ENCODE data around the gene EIF1AD. TPM values are rescaled to one million over a fixed set of nuclear protein-coding genes. Genes with fewer than 3 reads are reported as not detected.

Gene EIF1AD
- total and polyA plus RNA-seq, 2 experiments from 2014 or later, result 16.1 to 32.1 TPM

DNA sequence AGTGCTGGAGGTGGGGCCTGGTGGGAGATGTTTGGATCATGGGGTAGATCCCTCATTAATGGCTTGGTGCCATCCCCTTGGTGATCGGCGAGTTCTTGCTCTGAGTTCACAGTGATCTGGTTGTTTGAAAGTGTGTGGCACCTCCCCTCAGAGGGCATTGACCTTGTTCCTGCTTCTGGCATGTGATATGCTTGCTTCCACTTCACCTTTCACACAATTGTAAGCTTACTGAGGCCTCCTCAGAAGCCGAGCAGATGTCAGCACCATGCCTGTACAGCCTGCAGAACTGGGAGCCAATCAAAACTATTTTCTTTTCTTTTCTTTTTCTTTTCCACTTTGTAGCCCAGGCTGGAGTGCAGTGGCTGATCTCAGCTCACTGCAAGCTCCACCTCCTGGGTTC is 35.4 kb upstream of the EIF1AD start:
- no peak for DNase-seq (ENCODE audit: low spot score)
- no peak for TF ChIP-seq EZH2 (IDR thresholded peaks at IDR 0.05; ENCODE audit: low read depth, unreplicated experiment)
- H3K4me1 ChIP-seq (ENCODE audit: insufficient read depth), result no peaks in the 10 kb centered on the region
- no peak overlapping the region for H3K4me2 ChIP-seq
- H3K36me3 ChIP-seq (ENCODE audit: insufficient read depth), result no peaks in the 10 kb centered on the region
- H3K9me3 Mint-ChIP-seq, result peaks cover 37% of the 10 kb centered on the region
- no peaks in the 10 kb centered on the region; the same call in 2 of the 3 replicates for H3K4me1 Mint-ChIP-seq
- H3K9me2 ChIP-seq (ENCODE audit: insufficient read depth), result no peaks in the 10 kb centered on the region
- H3K27me3 ChIP-seq (ENCODE audit: insufficient read depth), result no peaks in the 10 kb centered on the region
- no peaks in the 10 kb centered on the region for H4K20me1 ChIP-seq (replicated peaks; ENCODE audit: insufficient read depth)
- H3K27ac Mint-ChIP-seq, result no peak overlapping the region
- H3K79me2 ChIP-seq (replicated peaks; ENCODE audit: insufficient read depth), result no peaks in the 10 kb centered on the region
- H2AFZ ChIP-seq, result no peak overlapping the region
- no peak overlapping the region for H3K4me3 ChIP-seq
- peaks cover 21% of the 10 kb centered on the region for H3K36me3 Mint-ChIP-seq (ENCODE audit: low read depth)
- peaks cover 3% of the 10 kb centered on the region for H3K27me3 Mint-ChIP-seq (ENCODE audit: insufficient read depth, low read depth, poor library complexity)
- H3F3A ChIP-seq (replicated peaks; ENCODE audit: low read depth), result no peaks in the 10 kb centered on the region
- no peak overlapping the region for H3K4me3 Mint-ChIP-seq
- ATAC-seq, result no peak
- no peak overlapping the region for H3K27ac ChIP-seq (ENCODE audit: low read depth)

DNA sequence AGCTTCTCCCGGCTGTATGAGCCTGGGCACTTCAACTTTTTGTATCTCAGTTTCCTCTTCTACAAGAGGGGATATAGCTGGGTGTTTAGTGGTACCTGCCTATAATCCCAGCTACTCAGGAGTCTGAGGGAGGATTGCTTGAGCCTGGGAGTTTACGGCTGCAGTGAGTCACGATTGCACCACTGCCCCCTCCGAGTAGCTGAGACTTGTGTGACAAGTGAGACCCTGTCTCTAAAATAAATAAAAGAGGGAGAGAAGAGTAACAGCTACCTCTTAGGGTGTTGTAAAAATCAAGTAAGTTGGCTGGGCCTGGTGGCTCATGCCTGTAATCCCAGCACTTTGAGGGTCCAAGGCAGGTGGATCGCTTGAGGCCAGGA is 34.4 kb upstream of the EIF1AD start:
- DNase-seq (ENCODE audit: low spot score) (no peak), ATAC-seq (no peak)
- H3K4me1 ChIP-seq (ENCODE audit: insufficient read depth), result no peaks in the 10 kb centered on the region
- H3K27ac ChIP-seq (ENCODE audit: low read depth), result no peak overlapping the region
- Mint-ChIP-seq H3K27me3 (ENCODE audit: insufficient read depth, low read depth, poor library complexity) (peaks cover 5% of the 10 kb centered on the region), H3K36me3 (ENCODE audit: low read depth) (peaks cover 11% of the 10 kb centered on the region), H3K4me3 (no peak overlapping the region), H3K27ac (no peak overlapping the region), H3K9me3 (peaks cover 37% of the 10 kb centered on the region), H3K4me1 (no peaks in the 10 kb centered on the region)
- H3K36me3 ChIP-seq (ENCODE audit: insufficient read depth), result no peaks in the 10 kb centered on the region
- no peaks in the 10 kb centered on the region for H3F3A ChIP-seq (replicated peaks; ENCODE audit: low read depth)
- H3K27me3 ChIP-seq (ENCODE audit: insufficient read depth), result no peaks in the 10 kb centered on the region
- H4K20me1 ChIP-seq (replicated peaks; ENCODE audit: insufficient read depth), result no peaks in the 10 kb centered on the region
- no peak overlapping the region for H2AFZ ChIP-seq
- TF ChIP-seq STAT1 (IDR thresholded peaks at IDR 0.05; ENCODE audit: unreplicated experiment) (no peak), ZNF114 (CRISPR knock-in tag; IDR thresholded peaks at IDR 0.05) (no peak), NANOG (IDR thresholded peaks at IDR 0.05; ENCODE audit: borderline replicate concordance) (no peak), JUNB (IDR thresholded peaks at IDR 0.05; ENCODE audit: unreplicated experiment) (no peak), CREB1 (CRISPR knock-in tag; IDR thresholded peaks at IDR 0.05; ENCODE audit: low read depth) (no peak), EZH2phosphoT487 (IDR thresholded peaks at IDR 0.05; ENCODE audit: unreplicated experiment) (no peak), ZNF331 (CRISPR knock-in tag; IDR thresholded peaks at IDR 0.05; ENCODE audit: low read depth) (no peak), POLR2AphosphoS5 (IDR thresholded peaks at IDR 0.05; ENCODE audit: low read depth) (no peak)
- TF ChIP-seq, protein P1, sequence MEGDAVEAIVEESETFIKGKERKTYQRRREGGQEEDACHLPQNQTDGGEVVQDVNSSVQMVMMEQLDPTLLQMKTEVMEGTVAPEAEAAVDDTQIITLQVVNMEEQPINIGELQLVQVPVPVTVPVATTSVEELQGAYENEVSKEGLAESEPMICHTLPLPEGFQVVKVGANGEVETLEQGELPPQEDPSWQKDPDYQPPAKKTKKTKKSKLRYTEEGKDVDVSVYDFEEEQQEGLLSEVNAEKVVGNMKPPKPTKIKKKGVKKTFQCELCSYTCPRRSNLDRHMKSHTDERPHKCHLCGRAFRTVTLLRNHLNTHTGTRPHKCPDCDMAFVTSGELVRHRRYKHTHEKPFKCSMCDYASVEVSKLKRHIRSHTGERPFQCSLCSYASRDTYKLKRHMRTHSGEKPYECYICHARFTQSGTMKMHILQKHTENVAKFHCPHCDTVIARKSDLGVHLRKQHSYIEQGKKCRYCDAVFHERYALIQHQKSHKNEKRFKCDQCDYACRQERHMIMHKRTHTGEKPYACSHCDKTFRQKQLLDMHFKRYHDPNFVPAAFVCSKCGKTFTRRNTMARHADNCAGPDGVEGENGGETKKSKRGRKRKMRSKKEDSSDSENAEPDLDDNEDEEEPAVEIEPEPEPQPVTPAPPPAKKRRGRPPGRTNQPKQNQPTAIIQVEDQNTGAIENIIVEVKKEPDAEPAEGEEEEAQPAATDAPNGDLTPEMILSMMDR (conservative IDR thresholded peaks at IDR 0.05; ENCODE audit: low read depth in 2 of 2), result no peak
- TF ChIP-seq, protein P2, sequence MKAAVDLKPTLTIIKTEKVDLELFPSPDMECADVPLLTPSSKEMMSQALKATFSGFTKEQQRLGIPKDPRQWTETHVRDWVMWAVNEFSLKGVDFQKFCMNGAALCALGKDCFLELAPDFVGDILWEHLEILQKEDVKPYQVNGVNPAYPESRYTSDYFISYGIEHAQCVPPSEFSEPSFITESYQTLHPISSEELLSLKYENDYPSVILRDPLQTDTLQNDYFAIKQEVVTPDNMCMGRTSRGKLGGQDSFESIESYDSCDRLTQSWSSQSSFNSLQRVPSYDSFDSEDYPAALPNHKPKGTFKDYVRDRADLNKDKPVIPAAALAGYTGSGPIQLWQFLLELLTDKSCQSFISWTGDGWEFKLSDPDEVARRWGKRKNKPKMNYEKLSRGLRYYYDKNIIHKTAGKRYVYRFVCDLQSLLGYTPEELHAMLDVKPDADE (IDR thresholded peaks at IDR 0.05), result no peak
- TF ChIP-seq, protein P3, sequence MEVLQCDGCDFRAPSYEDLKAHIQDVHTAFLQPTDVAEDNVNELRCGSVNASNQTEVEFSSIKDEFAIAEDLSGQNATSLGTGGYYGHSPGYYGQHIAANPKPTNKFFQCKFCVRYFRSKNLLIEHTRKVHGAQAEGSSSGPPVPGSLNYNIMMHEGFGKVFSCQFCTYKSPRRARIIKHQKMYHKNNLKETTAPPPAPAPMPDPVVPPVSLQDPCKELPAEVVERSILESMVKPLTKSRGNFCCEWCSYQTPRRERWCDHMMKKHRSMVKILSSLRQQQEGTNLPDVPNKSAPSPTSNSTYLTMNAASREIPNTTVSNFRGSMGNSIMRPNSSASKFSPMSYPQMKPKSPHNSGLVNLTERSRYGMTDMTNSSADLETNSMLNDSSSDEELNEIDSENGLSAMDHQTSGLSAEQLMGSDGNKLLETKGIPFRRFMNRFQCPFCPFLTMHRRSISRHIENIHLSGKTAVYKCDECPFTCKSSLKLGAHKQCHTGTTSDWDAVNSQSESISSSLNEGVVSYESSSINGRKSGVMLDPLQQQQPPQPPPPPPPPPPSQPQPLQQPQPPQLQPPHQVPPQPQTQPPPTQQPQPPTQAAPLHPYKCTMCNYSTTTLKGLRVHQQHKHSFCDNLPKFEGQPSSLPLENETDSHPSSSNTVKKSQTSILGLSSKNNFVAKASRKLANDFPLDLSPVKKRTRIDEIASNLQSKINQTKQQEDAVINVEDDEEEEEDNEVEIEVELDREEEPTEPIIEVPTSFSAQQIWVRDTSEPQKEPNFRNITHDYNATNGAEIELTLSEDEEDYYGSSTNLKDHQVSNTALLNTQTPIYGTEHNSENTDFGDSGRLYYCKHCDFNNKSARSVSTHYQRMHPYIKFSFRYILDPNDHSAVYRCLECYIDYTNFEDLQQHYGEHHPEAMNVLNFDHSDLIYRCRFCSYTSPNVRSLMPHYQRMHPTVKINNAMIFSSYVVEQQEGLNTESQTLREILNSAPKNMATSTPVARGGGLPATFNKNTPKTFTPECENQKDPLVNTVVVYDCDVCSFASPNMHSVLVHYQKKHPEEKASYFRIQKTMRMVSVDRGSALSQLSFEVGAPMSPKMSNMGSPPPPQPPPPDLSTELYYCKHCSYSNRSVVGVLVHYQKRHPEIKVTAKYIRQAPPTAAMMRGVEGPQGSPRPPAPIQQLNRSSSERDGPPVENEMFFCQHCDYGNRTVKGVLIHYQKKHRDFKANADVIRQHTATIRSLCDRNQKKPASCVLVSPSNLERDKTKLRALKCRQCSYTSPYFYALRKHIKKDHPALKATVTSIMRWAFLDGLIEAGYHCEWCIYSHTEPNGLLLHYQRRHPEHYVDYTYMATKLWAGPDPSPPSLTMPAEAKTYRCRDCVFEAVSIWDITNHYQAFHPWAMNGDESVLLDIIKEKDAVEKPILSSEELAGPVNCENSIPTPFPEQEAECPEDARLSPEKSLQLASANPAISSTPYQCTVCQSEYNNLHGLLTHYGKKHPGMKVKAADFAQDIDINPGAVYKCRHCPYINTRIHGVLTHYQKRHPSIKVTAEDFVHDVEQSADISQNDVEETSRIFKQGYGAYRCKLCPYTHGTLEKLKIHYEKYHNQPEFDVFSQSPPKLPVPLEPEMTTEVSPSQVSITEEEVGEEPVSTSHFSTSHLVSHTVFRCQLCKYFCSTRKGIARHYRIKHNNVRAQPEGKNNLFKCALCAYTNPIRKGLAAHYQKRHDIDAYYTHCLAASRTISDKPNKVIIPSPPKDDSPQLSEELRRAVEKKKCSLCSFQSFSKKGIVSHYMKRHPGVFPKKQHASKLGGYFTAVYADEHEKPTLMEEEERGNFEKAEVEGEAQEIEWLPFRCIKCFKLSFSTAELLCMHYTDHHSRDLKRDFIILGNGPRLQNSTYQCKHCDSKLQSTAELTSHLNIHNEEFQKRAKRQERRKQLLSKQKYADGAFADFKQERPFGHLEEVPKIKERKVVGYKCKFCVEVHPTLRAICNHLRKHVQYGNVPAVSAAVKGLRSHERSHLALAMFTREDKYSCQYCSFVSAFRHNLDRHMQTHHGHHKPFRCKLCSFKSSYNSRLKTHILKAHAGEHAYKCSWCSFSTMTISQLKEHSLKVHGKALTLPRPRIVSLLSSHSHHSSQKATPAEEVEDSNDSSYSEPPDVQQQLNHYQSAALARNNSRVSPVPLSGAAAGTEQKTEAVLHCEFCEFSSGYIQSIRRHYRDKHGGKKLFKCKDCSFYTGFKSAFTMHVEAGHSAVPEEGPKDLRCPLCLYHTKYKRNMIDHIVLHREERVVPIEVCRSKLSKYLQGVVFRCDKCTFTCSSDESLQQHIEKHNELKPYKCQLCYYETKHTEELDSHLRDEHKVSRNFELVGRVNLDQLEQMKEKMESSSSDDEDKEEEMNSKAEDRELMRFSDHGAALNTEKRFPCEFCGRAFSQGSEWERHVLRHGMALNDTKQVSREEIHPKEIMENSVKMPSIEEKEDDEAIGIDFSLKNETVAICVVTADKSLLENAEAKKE (CRISPR knock-in tag; IDR thresholded peaks at IDR 0.05), result no peak
- H3K4me2 ChIP-seq, result no peak overlapping the region
- no peaks in the 10 kb centered on the region for H3K9me2 ChIP-seq (ENCODE audit: insufficient read depth)
- H3K4me3 ChIP-seq, result no peak overlapping the region
- H3K79me2 ChIP-seq (replicated peaks; ENCODE audit: insufficient read depth), result no peaks in the 10 kb centered on the region
